GM21723 (cell line): ENCODE data around the gene RB1.
A peak's percentile ranks its signal among the peaks of the same experiment; 100 is the strongest.
"Not testable (repeated sequence)": the region's sequence is repeated elsewhere in the genome, so short reads cannot be mapped to it uniquely, and the experiment has no call there.

Experiments
- ATAC-seq: cut with Tn5 transposase; IDR thresholded peaks from one replicate; pipeline ENCODE4 v1.9.1; 2021; ENCODE audit warnings: mild to moderate bottlenecking, moderate library complexity; ENCODE audit not compliant: unreplicated experiment

Gene RB1

DNA sequence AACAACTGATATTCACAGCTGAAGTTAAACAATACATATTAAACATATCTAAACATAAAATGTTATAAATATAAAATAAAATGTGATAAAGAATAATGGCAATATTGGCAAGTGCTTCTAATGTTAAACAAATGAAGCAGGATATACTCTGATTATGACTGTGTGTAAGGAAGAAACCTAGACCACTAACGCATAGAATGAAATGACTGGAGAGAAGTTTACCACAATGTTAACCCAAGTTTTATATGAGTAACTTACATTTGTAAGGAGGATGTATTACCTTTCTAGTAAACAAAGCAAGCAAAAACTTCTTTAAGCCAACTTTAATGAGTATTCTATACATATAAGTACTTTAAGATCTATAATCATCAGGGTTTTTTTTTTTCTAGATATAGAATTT lies 43.0 kb downstream of the RB1 start:
- no peak for ATAC-seq

DNA sequence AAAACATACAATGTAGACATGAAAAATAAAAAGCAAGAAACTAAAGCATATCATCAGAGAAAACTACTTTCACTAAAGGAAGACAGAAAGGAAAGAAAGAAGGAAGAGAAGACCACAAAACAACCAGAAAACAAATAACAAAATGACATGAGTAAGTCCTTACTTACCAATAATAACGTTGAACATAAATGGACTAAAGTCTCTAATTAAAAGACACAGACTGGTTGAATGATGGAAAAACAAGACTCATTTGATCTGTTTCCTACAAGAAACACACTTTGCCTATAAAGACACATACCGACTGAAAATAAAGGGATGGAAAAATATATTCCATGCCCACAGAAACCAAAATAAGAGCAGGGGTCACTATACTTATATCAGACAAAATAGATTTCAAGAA lies 46.0 kb downstream of the RB1 start:
- no peak for ATAC-seq

DNA sequence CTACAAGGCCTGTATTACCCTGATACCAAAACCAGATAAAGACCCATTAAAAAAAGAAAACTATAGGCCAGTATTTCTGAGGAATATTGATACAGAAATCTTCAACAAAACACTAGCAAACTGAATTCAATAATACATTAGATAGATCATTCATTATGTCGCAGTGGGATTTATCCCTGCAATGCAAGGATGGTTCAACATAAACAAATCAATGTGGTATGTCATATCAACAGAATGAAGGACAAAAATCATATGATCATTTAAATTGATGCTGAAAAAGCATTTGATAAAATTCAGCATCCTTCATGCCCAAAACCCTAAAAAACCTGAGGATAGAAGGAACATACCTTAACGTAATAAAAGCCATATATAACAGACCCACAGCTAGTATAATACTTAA lies 50.0 kb downstream of the RB1 start:
- no peak for ATAC-seq

DNA sequence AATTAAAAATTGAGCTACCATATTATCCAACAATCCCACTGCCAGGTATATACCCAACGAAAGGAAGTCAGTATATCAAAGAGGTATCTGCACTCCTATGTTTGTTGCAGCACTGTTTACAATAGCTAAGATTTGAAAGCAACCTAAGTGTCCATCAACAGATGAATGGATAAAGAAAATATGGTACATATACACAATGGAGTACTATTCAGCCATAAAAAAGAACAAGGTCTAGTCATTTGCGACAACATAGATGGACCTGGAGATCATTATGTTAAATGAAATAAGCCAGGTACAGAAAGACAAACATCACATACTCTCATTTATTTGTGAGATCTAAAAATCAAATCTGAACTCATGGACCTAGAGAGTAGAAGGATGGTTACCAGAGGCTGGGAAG lies 52.0 kb downstream of the RB1 start:
- ATAC-seq: not testable (repeated sequence)

DNA sequence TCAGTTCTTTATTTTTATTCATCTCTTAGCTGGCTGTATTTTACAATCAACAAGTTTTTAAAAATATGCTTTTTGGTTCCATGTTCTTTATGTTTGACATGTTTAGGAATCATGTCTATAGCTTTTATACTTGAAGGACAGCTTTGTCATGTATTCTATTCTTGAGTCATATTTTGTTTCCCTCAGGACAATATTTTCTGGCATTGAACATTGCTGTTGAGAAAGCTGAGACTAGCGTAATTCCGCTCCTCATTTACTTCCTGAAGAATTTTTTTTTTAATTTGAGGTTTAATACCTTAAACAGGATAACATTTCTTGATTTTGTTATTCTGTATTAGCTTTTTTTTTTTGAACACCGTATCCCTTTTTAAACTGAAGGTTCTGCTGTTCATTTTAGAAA lies 53.2 kb downstream of the RB1 start:
- no peak for ATAC-seq

DNA sequence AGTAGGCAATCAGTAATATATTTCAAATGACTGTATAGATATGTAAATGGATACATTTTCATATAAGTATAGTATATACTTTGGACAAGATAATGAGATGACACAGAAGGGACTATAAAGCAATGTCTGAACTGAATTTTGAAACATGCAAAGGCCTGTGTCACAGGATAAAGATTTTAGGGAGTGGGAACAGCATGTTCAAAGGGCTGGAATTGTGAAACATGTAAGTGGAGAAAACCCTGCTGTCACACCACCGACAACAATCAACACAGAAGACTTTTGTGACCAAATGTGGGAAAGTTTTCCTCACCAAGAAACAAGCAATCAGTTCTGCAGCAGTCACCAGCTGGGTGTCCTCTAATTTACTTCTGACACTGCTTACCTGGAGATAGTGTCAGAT lies 66.4 kb downstream of the RB1 start:
- ATAC-seq: no peak

DNA sequence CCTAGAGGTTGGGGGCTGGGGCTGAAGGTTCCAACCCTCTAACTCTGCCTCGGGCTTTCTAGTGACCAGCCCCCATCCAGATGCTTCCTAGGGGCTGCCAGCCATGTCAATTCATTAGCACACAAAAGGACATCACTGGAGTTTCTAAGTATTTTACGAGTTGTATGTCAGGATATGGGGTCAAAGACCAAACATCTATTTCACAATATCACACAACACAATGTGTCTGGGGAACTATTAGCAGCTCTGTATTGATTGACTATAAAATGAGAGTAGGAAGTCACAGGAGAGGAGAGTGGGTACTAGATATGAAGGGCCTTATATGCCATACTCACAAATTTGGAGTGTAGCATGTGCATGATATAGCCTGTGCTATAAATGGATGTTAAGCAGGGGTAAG lies 67.3 kb downstream of the RB1 start:
- ATAC-seq: no peak

DNA sequence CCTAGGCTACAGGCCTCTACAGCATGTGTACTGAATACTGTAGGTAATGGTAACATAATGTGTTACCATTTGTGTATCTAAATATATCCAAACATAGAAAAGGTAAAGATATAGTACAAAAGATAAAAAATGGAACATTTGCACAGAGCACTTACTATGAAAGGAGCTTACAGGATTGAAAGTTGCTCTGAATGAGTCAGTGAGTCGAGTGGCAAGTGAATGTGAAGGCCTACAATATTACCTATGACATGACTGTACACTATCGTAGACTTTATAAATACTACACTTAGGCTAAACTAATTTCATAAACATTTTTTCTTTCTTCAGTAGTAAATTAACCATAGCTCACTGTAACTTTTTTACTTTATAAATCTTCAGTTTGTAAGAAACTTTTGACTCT lies 74.3 kb downstream of the RB1 start:
- ATAC-seq: no peak

DNA sequence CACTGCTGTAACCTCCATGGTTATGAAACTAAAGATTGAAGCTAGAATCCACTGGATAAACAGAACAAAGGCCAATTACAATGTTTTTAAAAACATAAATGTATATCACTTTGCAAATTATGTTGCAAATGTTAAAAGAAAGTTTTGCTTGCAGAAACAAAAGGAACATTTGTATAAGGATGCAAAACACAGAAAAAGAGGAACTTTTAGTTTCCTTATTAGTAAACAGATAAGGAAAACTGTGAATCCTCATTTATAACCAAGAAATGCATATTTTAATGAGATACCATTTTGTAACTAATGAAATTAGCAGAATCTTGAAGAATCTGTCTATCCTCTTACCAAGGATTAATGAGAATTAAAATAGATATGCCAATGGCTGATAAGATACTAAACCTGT lies 77.0 kb downstream of the RB1 start:
- ATAC-seq: no peak

DNA sequence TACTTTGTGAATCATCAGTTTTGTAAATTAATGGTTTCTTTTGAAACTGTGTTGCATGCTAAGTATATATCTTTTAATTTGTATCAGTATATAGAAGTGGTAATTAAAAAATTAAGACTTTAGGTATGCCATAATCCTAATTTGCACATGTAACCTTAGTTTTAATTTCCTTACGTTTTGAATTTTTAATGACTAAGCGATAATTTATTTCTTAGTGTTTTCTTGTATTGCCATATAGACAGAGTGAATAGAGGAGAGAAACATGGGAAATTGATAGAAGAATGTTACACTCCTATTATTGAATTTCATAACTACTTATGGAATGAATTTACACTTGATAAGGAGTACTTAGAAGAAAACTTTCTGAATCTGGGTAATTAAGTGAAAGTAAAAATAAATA lies 79.8 kb downstream of the RB1 start:
- no peak for ATAC-seq

DNA sequence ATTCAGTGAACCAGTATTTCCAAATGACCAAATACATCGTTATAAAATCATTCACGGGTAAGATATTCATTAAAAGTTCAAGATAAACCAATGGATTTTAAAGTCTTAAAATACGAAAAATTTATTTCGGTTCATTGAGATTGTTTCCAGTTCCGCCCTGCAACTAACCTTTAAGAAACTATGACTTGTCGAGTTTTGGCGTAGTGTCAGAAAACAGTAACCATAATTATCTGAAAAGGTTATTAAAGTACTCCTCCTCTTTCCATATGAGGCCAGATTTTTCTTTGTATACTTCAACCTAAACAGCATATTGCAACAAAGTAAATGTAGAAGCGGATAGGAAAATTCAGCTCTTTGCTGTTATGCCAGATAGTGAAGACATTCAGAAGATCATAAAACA lies 83.3 kb downstream of the RB1 start:
- ATAC-seq: no peak

DNA sequence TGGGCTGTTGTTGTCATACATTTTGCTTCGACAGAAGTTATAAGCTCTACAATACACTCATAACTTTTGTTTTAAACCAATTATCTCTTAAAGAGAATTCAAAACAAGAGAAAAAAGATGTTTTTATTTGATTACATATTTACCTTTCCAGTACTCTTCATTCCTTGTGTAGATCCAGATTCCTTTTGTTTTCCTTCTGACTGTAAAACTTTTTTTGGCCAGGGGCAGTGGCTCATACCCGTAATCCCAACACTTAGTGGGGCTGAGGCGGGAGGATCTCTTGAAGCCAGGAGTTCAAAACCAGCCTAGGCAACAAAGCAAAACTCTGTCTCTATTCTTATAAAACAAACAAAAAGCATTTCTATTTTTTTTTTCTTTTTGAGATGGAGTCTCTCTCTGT lies 87.7 kb downstream of the RB1 start:
- ATAC-seq: no peak

DNA sequence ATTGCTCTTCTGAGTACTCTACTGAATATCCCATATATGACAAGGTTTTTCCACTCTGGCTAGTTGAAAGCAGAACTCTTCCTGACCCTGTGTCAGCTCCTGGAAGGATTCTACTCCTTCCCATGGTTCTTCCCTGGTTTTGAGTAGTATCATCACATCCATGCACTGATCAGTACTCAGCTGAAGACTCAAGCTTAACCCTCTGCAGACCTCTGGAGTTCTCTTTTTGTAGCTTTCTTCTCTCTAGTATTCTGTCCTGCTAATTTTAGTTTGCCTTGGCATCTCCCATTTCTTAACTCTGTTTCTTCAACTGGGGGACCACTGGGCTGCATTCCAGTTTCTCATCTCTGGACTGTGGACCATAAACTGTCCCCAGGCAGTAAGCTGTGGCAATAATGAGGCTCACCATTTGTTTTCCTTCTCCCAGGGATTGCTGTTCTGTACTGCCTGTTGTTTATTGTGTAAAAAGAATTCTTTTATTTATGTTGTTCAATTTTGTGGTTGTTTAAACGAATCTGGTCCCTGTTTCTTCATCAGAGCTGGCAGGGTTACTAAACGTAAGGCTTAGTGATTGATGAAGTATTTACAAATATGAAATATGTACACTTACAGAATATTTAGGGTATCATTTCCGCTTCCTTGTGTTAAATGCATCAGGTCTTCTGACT lies 89.6 kb downstream of the RB1 start:
- ATAC-seq: no peak

DNA sequence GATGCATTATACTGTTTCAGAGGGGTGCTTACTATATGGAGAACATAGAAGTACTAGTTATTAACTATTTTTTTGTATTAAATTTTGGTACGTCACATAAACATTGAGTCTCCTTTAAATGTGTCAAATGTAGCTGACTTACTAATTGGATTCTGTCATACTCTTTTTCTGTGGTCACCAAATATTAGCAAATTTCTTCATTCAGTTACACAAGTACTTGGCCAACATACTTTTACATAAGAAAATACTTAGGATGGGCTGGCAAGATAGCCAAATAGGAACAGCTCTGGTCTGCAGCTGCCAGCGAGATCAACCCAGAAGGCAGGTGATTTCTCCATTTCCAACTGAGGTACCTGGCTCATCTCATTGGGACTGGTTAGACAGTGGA lies 90.1 kb downstream of the RB1 start:
- ATAC-seq: no peak

DNA sequence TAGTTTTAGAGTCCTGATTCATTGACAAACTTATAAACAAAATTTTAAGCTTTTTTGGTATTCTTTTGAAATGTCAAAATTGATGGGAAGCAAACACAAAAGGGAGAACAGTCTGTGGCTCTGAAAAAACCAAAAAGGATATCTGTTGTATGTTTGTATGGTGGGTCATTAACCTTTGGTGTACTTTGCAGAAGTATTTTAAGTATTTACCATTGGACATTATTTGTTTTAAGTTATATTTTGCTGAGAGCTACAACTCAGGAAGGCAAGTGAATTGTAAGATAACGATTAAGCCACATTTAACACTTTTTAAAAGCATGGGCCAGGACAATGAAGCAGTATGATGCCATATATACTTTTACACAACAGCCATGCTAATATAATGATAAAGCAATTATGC lies 94.2 kb downstream of the RB1 start:
- ATAC-seq: no peak

DNA sequence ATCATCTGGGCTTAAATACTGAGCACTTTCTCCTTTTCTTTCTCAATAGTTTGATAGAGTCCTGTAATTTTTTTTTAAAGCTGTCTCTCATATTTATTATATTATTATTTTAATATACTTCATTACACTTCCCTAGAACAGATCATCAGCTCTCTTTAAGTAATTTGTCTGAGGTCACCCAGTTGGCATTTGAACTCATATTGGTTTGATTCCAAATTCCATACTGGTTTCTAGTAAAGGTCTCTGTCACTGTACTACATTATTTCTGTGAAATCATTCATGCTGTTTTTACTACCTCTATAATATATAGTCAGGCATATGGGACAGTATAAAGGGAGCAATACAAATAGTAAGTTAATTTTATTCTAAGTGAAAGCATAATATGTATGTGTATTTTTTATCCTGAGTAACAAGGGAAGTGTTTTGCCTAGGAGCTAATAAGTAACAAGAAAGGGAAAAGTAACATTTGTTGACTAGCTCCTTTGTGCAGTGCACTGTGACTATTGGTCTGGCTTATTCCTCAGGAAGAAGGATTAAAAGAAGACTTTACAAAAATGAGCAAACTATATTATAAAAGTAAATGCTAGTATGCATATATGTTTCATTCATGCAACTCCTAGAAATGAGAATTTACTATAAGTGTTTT lies 95.0 kb downstream of the RB1 start:
- ATAC-seq: no peak

DNA sequence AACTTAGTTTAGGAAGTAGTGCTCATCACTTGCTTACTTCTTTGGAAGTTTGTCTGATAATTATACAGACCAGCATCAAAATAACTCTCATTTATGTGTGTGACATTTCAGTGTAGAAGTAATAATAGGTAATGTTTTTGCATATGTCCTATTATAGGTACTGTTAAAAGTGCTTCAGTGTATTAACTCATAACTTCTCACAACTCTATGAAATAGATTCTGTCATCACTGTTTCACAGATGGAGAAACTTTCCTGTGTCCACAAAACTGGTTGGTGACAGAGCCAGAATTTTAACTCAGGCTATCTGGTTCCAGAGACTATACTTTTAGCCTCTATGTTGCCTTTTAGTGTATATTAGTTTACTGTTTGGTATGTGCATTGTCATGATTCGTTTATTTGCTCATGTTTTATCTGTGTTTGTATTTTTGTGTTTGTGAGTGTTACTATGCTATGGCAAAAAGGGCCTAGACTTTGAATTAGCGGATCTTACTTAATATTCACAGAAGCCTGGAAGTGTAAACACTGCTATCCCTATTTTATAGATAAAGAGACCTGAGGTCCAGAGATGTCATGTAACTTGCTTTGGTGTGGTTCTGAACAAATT lies 96.6 kb downstream of the RB1 start:
- no peak for ATAC-seq

DNA sequence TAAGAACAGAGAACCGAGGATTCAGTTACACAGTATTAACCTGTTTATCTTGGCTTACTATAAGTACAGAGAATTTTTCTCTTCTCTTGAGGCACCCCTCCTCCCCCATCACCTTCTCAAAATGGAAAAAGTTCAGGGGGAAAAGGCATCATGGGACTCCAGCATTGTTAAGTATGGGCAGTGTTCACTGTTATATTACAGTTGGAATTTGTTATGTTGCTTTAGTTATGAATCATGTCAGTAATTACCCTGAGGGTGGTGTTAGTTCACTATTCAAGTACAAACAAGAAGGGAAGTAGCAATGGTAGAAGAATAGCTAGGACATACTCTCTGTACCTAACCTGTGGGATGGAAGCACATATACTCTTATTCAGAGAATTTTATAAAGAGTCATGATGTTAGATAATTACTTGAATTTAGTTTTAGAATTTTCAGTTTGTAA lies 97.3 kb downstream of the RB1 start:
- ATAC-seq: peak; percentile 65

DNA sequence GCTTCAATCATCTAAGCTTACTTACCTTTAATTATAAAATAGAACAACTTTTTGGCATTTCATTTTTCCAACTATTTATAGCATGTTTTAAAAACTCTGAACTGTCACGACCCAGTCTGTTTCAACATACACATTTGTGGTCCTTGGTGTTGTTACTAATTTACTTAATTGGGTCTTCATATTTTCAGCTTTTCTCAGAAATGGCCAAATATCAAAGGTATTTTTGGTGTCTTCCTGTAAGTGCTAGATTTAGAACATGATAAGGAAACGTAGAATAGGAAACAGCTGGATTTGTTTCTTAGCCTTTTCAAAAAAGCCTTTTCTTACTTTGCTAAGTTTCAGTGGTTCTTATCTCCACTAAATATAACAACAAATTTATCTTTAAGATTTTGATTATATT lies 97.9 kb downstream of the RB1 start:
- no peak for ATAC-seq

DNA sequence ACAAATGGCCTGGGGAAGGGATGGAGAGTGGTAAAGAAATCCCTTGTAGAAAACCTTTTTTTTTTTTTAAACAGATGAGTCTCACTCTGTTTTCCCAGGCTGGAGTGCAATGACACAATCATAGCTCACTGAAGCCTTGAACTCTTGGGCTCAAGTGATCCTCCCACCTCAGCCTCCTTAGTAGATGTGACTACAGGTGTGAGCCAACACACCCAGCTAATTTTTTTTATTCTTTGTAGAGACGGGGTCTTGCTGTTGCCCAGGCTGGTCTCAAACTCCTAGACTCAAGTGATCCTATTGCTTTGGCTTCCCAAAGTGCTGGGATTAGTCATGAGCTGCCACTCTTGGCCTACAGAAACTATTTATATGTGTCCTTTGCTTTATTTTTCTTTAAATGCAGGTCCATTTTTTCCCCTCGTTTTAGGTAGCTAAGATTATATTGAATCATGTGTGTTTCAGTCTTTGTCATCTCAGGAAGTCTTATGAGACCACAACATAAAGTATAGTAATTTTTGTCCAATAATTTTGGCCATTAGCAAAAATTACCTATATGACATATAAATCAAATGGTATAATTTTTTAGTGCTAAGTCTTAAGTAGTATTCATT lies 98.9 kb downstream of the RB1 start:
- no peak for ATAC-seq

DNA sequence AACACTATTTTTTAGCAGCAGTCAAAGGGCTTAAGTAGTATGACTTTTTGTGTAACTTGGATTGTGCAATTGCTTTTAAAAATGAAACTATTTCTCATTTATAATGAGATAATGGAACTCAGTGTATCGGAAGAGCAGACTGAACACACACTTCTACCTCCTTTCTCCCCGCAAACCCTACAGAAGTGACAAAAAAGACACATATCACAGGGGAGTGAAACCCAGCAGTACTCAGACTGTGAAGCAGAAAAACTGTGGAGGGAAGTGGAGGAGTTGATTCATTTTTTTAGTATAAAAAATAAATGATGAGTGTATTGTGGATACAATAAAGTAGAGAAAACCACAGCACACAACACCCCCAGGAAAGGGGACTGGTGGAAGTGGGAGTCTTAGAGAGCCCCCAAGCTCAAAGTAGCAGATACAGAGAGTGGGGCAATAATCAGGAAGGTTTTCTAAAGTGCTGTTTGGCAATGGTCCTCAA lies 99.6 kb downstream of the RB1 start:
- no peak for ATAC-seq

DNA sequence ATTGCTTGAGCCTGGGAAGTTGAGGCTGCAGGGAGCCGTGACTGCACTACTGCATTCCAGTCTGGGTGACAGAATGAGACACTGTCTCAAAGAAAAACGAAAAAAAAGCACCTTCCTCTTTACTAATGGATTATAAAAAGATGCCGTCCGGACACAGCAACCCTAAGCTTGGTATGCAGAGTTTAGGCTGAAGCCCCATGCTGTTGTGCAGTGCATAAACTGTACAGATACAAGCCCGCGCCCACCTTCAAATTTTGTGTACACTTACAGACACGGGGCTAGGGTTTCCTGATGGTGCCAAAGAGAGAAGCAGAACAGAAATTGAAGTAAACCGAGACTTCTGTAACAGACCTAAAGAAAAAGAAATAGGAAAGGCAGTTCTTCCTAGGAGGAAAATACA lies 100.4 kb downstream of the RB1 start:
- no peak for ATAC-seq
